Caco-2 (cell line): Measurements from ENCODE around the gene MYO16. TPM values are rescaled to one million over a fixed set of nuclear protein-coding genes. Genes with fewer than 3 reads are reported as not detected.
"Not testable (repeated sequence)": the region's sequence is repeated elsewhere in the genome, so short reads cannot be mapped to it uniquely, and the experiment has no call there.

Source experiments
- BruUV-seq: library from RNA; stranded (reverse); fragments of 400-500 nt; replicated peaks from 2 replicates; lab custom pipeline; 2021; lab: Mats Ljungman, UMichigan
- CTCF ChIA-PET: fragments of 300-600 bp; sonication (Branson Sonifier 250); formaldehyde crosslinking; loops from one replicate; lab custom pipeline; 2022; ENCODE audit warnings: antibody characterized with exemption; lab: Charles Lee
- POLR2A ChIA-PET: fragments of 300-600 bp; sonication (Branson Sonifier 250); formaldehyde crosslinking; loops from one replicate; lab custom pipeline; 2022; ENCODE audit warnings: antibody characterized with exemption; lab: Charles Lee
- DNase-seq, 2 experiments: peaks; one replicate each; pipeline versions ENCODE4 v3.0.0 to v3.0.0-alpha.2; 2020 to 2022
- H3K27me3 ChIP-seq: replicated peaks from 2 replicates; pipeline ENCODE4 v1.6.0; 2011; ENCODE audit warnings: low read length; ENCODE audit not compliant: control insufficient read depth, insufficient read depth
- H3K36me3 ChIP-seq: 2 replicates; pipeline ENCODE4 v1.5.1; 2011; ENCODE audit warnings: low read length; ENCODE audit not compliant: control insufficient read depth, insufficient read depth
- H3K4me1 ChIP-seq: fragments of 250-450 bp; sonication (Bioruptor Pico); 2 replicates; pipeline ENCODE4 v1.5.1; 2020; ENCODE audit warnings: mild to moderate bottlenecking
- H3K4me3 ChIP-seq: 2 replicates; pipeline ENCODE4 v1.5.1; 2011; ENCODE audit warnings: low read depth, mild to moderate bottlenecking, control low read depth, low read length
- H3K9me3 ChIP-seq: fragments of 250-450 bp; sonication (Bioruptor Pico); 2 replicates; pipeline ENCODE4 v1.5.1; 2020; ENCODE audit warnings: mild to moderate bottlenecking, moderate library complexity
- H3K27ac Mint-ChIP-seq: one replicate; pipeline ENCODE4 v1.8.0; 2022; ENCODE audit warnings: mixed read lengths; ENCODE audit not compliant: unreplicated experiment
- H3K27me3 Mint-ChIP-seq: one replicate; pipeline ENCODE4 v1.8.0; 2022; ENCODE audit warnings: mixed read lengths; ENCODE audit not compliant: insufficient read depth, unreplicated experiment
- H3K36me3 Mint-ChIP-seq: one replicate; pipeline ENCODE4 v1.8.0; 2022; ENCODE audit warnings: mild to moderate bottlenecking, mixed read lengths; ENCODE audit not compliant: insufficient read depth, unreplicated experiment
- H3K4me1 Mint-ChIP-seq: one replicate; pipeline ENCODE4 v1.8.0; 2022; ENCODE audit warnings: low read depth, mixed read lengths; ENCODE audit not compliant: unreplicated experiment
- H3K4me3 Mint-ChIP-seq: one replicate; pipeline ENCODE4 v1.8.0; 2022; ENCODE audit warnings: mild to moderate bottlenecking, moderate library complexity, mixed read lengths; ENCODE audit not compliant: unreplicated experiment
- H3K9me3 Mint-ChIP-seq: one replicate; pipeline ENCODE4 v1.8.0; 2022; ENCODE audit warnings: mixed read lengths; ENCODE audit not compliant: unreplicated experiment
- CTCF ChIP-seq, 2 experiments: fragments of 200-600 bp in 1 of 2; IDR thresholded peaks; 1 replicate in 1 of 2; 2 replicates in 1 of 2; pipeline versions ENCODE4 v1.5.1 to v1.8.0; 2011 to 2022; ENCODE audit warnings: antibody characterized with exemption in 1 of 2, control low read depth in 1 of 2, inconsistent platforms in 1 of 2, low read depth in 1 of 2, low read length in 1 of 2, mild to moderate bottlenecking in 1 of 2, moderate library complexity in 1 of 2; ENCODE audit not compliant: insufficient read depth in 1 of 2, severe bottlenecking in 1 of 2, unreplicated experiment in 1 of 2
- intact Hi-C: fragments of 100-400 bp; cut with micrococcal nuclease; formaldehyde crosslinking; loops from one replicate; pipeline ENCODE4 v1.10.0; 2022; ENCODE audit not compliant: unreplicated experiment
- total RNA-seq: library from RNA; stranded (reverse); gene quantifications from 2 replicates; pipeline ENCODE4 v1.2.3, GENCODE V29; 2022

The MYO16 gene
- total RNA-seq, 1 experiment from 2014 or later = not detected

DNA sequence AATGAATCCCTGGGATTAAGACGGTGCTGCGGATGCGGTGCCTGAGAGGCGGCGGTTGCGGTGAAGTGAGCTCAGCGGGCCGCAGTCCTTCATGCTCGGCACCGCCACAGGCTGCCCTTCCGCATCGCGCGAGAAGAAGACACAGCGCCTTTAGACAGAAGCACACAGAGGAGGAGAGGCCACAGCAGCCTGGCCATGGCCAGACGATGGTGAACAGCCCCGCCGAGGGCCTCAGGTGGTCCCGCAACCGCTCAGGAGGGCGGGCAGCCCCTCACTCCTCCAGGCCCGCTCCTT lies 459.2 kb downstream of the MYO16 start:
- Mint-ChIP-seq H3K27ac (no peak overlapping the region), H3K4me3 (no peak overlapping the region), H3K4me1 (no peaks in the 10 kb centered on the region), H3K27me3 (peaks cover 20% of the 10 kb centered on the region), H3K36me3 (no peaks in the 10 kb centered on the region), H3K9me3 (no peaks in the 10 kb centered on the region)
- intact Hi-C loops = no loop called here
- H3K4me1 ChIP-seq = no peaks in the 10 kb centered on the region
- no peak overlapping the region for H3K4me3 ChIP-seq
- H3K9me3 ChIP-seq = 0 out of 2 replicates have a peak, but pooled peaks cover 5% of the 10 kb centered on the region
- DNase-seq = no peak
- no peaks in the 10 kb centered on the region for H3K36me3 ChIP-seq
- ChIA-PET POLR2A (no interaction called here), CTCF (no interaction called here)
- H3K27me3 ChIP-seq = peaks cover 1% of the 10 kb centered on the region; the same call in 1 of the 2 replicates
- TF ChIP-seq CTCF (IDR thresholded peaks at IDR 0.05; ENCODE audit: insufficient read depth in 1 of 2, low read depth in 1 of 2, low read length in 1 of 2, severe bottlenecking in 1 of 2, unreplicated experiment in 1 of 2) = no peak
- no TSS peak for BruUV-seq

DNA sequence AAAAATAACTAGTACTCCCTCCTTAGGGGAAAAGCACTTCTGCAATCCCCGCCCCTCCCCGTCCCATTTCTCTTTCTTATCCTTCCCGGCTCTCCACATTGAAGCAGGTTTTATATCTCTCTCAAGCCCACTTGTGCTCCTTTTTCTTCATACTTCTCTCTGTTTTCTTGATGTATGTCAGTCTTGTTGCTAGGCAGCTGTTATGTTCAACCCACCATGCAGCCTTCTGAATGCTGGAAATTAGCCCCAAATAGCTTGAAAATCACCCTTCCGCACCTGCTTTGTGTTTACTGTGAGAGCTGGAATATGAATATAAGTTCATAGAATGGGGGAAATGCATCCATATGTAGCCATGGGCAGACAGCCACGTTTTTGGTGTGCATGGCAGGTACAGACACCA lies 461.4 kb downstream of the MYO16 start:
- H3K27me3 ChIP-seq = peaks cover 1% of the 10 kb centered on the region; the same call in 1 of the 2 replicates
- H3K9me3 ChIP-seq = 0 out of 2 replicates have a peak, but pooled peaks cover 5% of the 10 kb centered on the region
- H3K36me3 ChIP-seq = no peaks in the 10 kb centered on the region
- H3K27ac Mint-ChIP-seq = no peak overlapping the region
- intact Hi-C loops = no loop called here
- CTCF ChIA-PET = no interaction called here
- H3K4me3 Mint-ChIP-seq = no peak overlapping the region
- no peak for TF ChIP-seq CTCF (IDR thresholded peaks at IDR 0.05; ENCODE audit: insufficient read depth in 1 of 2, low read depth in 1 of 2, low read length in 1 of 2, severe bottlenecking in 1 of 2, unreplicated experiment in 1 of 2)
- no peaks in the 10 kb centered on the region for H3K4me1 Mint-ChIP-seq
- no peaks in the 10 kb centered on the region for H3K4me1 ChIP-seq
- H3K4me3 ChIP-seq = no peak overlapping the region
- peaks cover 15% of the 10 kb centered on the region for H3K27me3 Mint-ChIP-seq
- no peaks in the 10 kb centered on the region for H3K36me3 Mint-ChIP-seq
- no TSS peak for BruUV-seq
- POLR2A ChIA-PET = no interaction called here
- no peaks in the 10 kb centered on the region for H3K9me3 Mint-ChIP-seq
- no peak for DNase-seq

DNA sequence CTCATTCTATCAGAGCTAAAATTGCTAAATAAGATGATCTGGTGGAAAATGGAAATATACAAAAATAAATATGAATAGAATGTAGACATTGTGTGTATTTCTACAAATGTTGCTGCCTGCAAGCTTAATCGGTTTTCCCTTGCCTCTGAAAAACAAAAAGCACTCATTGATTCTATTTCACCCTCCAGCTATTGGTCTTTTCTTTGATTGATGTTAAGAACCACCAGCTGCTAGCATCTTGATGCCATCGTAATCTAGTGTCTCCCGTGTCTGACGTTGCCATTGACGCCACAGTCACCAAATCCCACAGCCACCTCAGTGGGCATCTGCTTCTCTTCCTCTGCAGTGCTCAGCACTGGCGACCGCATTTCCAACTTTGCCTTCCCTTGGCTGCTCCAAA lies 461.8 kb downstream of the MYO16 start:
- peaks cover 15% of the 10 kb centered on the region for H3K27me3 Mint-ChIP-seq
- TF ChIP-seq CTCF (IDR thresholded peaks at IDR 0.05; ENCODE audit: insufficient read depth in 1 of 2, low read depth in 1 of 2, low read length in 1 of 2, severe bottlenecking in 1 of 2, unreplicated experiment in 1 of 2) = no peak
- H3K4me3 ChIP-seq = no peak overlapping the region
- peaks cover 1% of the 10 kb centered on the region; the same call in 1 of the 2 replicates for H3K27me3 ChIP-seq
- H3K4me3 Mint-ChIP-seq = no peak overlapping the region
- intact Hi-C loops = no loop called here
- no TSS peak for BruUV-seq
- no peak overlapping the region for H3K27ac Mint-ChIP-seq
- ChIA-PET CTCF (no interaction called here), POLR2A (no interaction called here)
- H3K36me3 ChIP-seq = no peaks in the 10 kb centered on the region
- H3K4me1 ChIP-seq = no peaks in the 10 kb centered on the region
- no peaks in the 10 kb centered on the region for H3K4me1 Mint-ChIP-seq
- no peaks in the 10 kb centered on the region for H3K9me3 Mint-ChIP-seq
- no peak for DNase-seq
- H3K36me3 Mint-ChIP-seq = no peaks in the 10 kb centered on the region
- 0 out of 2 replicates have a peak, but pooled peaks cover 5% of the 10 kb centered on the region for H3K9me3 ChIP-seq

- H3K4me1 Mint-ChIP-seq, H3K27me3 ChIP-seq, H3K9me3 Mint-ChIP-seq, H3K27ac Mint-ChIP-seq, H3K4me3 ChIP-seq, CTCF ChIA-PET, BruUV-seq, H3K9me3 ChIP-seq, DNase-seq, H3K36me3 Mint-ChIP-seq, H3K36me3 ChIP-seq, intact Hi-C loops, H3K4me3 Mint-ChIP-seq, POLR2A ChIA-PET, H3K4me1 ChIP-seq: not testable (repeated sequence)
- peaks cover 15% of the 10 kb centered on the region for H3K27me3 Mint-ChIP-seq
These were observed 462.8 kb downstream of the MYO16 start for GRCh38 chr13:109092186-109092585.
